ENCODE measurements around the gene APOBEC4. TPM values are rescaled to one million over a fixed set of nuclear protein-coding genes. Genes with fewer than 3 reads are reported as not detected.

Gene APOBEC4
- total and polyA plus RNA-seq, 9 of the 15 experiments (the other 6 are each of a cell fraction or from before 2014, with no cell fraction given): not detected

- ChIA-PET POLR2A (no interaction called here), CTCF (ENCODE audit: low intra/inter-chr PET ratio) (no interaction called here)
- WGBS (ENCODE audit: insufficient coverage, low coverage, missing lambda C conversion rate): 5% methylated on average over 1 of the region's 1 CpG
- intact Hi-C loops (cut with micrococcal nuclease) (no loop called here), in situ Hi-C loops (cut with MboI) (no loop called here)
- Histone ChIP-seq H3K9me3 (replicated peaks; ENCODE audit: control insufficient read depth, insufficient read depth, low read depth, low read length) (no peaks in the 10 kb centered on the region), H2AFZ (ENCODE audit: low read depth, low read length) (no peak overlapping the region), H3K4me1 (replicated peaks in 1 of 2; ENCODE audit: control insufficient read depth in 2 of 2, insufficient read depth in 2 of 2, low read length in 2 of 2) (no peaks in the 10 kb centered on the region), H3K9ac (ENCODE audit: insufficient read depth in 1 of 2, low read depth in 2 of 2, low read length in 2 of 2) (no peak overlapping the region), H3K27me3 (ENCODE audit: control insufficient read depth in 2 of 2, insufficient read depth in 2 of 2, low read length in 2 of 2) (0 out of 5 replicates have a peak, but pooled peaks cover 0 to 3% of the 10 kb centered on the region in 2 experiments), H3K79me2 (ENCODE audit: control insufficient read depth, insufficient read depth, low read length) (no peaks in the 10 kb centered on the region), H3K27ac (ENCODE audit: extremely low read depth, low read depth, low read length) (no peak overlapping the region), H4K20me1 (replicated peaks; ENCODE audit: control insufficient read depth, insufficient read depth, low read length) (no peaks in the 10 kb centered on the region), H3K36me3 (ENCODE audit: control insufficient read depth, insufficient read depth, low read length) (no peaks in the 10 kb centered on the region), H3K4me3 (no peak overlapping the region), H3K9me1 (ENCODE audit: control insufficient read depth, insufficient read depth, low read length) (no peaks in the 10 kb centered on the region), H3K4me2 (ENCODE audit: insufficient read depth, low read length) (no peak overlapping the region)
- no peak for FAIRE-seq
- no peak for DNase-seq (ENCODE audit: extremely low read depth in 1 of 4, low spot score in 3 of 4)
- no peak for TF ChIP-seq SMARCE1 (IDR thresholded peaks at IDR 0.05)
- no peak for TF ChIP-seq FOXP4 (CRISPR knock-in tag; IDR thresholded peaks at IDR 0.05; ENCODE audit: borderline replicate concordance)
- no peak for TF ChIP-seq ZNF217 (CRISPR knock-in tag; IDR thresholded peaks at IDR 0.05)
- TF ChIP-seq MAFF (IDR thresholded peaks at IDR 0.05; ENCODE audit: low read length): no peak
- TF ChIP-seq IRF1 (CRISPR knock-in tag; IDR thresholded peaks at IDR 0.05; ENCODE audit: borderline replicate concordance): no peak
- TF ChIP-seq POLR2H (tag; IDR thresholded peaks at IDR 0.05; ENCODE audit: low read depth): no peak
- no peak for TF ChIP-seq AFF1 (IDR thresholded peaks at IDR 0.05; ENCODE audit: low read depth in 1 of 2, partially characterized antibody in 2 of 2)
- no peak for TF ChIP-seq ZNF57 (CRISPR knock-in tag; IDR thresholded peaks at IDR 0.05)
- TF ChIP-seq SMAD1 (IDR thresholded peaks at IDR 0.05; ENCODE audit: low read depth, low read length, partially characterized antibody): no peak
- TF ChIP-seq MCM7 (IDR thresholded peaks at IDR 0.05): no peak
- no peak for TF ChIP-seq CTBP1 (IDR thresholded peaks at IDR 0.05; ENCODE audit: borderline replicate concordance)
- BruUV-seq (replicated peaks): no TSS peak
- no peak for ATAC-seq
These were observed 21.2 kb upstream of the APOBEC4 start for GRCh38 chr1:183674339-183674738.
